ENCODE data around the gene MARCHF9.

GRCh38 chr12:57751788-57752667, 2.9 kb upstream of the MARCHF9 start, which contains the start of gene CDK4:
- no peak for TF ChIP-seq FOXM1 (IDR thresholded peaks at IDR 0.05; ENCODE audit: borderline replicate concordance, low read depth)
- TF ChIP-seq RAD21 (IDR thresholded peaks at IDR 0.05; ENCODE audit: low read depth) = no peak
- TF ChIP-seq CEBPB (IDR thresholded peaks at IDR 0.05) = no peak
